ENCODE measurements around the gene RAB41.
"Not testable (repeated sequence)": the region's sequence is repeated elsewhere in the genome, so short reads cannot be mapped to it uniquely, and the experiment has no call there.

The RAB41 gene

GRCh38 chrX:70281951-70282350, at the start of gene RAB41:
RAB41 (plus strand) TSS chrX:70282172; CDS start chrX:70282218, 46 bp downstream.
- Mint-ChIP-seq H3K9me3 (no peaks in the 10 kb centered on the region), H3K36me3 (ENCODE audit: low read depth) (peaks cover 12% of the 10 kb centered on the region), H3K4me1 (ENCODE audit: low read depth) (no peaks in the 10 kb centered on the region), H3K27me3 (ENCODE audit: low read depth) (no peaks in the 10 kb centered on the region), H3K4me3 (no peak within 1 kb of the TSS), H3K27ac (no peak within 1 kb of the TSS)
- no peak for DNase-seq (ENCODE audit: low spot score)

DNA sequence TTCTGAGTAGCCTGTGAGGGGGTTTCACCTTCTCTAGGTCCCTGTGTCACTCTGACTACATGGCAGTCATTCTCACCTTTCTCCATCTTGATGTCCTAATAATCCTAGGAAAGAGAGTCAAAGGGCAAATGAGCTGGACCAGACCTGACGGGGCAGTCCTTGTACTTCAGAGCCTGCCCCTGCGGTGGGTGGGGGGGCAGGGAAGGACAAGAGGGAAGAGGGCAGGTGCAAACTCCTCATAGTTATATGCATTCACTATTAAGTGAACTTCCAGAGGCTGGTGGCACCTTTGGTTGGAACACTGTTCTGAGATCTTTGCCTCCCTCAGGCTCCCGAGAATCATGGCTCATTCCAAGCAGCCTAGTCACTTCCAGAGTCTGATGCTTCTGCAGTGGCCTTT, 47.6 kb upstream of the RAB41 start, which contains the start of gene AWAT1:
Gene AWAT1, plus strand, starts transcription at position 301 of the 400 bp plus-strand sequence. Its CDS starts 41 bp downstream, at position 342.
- H3K27me3 Mint-ChIP-seq (ENCODE audit: low read depth): no peaks in the 10 kb centered on the region
- H3K4me1 Mint-ChIP-seq (ENCODE audit: low read depth): peaks cover 3% of the 10 kb centered on the region
- no peak within 1 kb of the TSS for H3K27ac Mint-ChIP-seq
- H3K36me3 Mint-ChIP-seq (ENCODE audit: low read depth): no peaks in the 10 kb centered on the region
- no peaks in the 10 kb centered on the region for H3K9me3 Mint-ChIP-seq
- no peak for DNase-seq (ENCODE audit: low spot score)
- H3K4me3 Mint-ChIP-seq: no peak within 1 kb of the TSS

DNA sequence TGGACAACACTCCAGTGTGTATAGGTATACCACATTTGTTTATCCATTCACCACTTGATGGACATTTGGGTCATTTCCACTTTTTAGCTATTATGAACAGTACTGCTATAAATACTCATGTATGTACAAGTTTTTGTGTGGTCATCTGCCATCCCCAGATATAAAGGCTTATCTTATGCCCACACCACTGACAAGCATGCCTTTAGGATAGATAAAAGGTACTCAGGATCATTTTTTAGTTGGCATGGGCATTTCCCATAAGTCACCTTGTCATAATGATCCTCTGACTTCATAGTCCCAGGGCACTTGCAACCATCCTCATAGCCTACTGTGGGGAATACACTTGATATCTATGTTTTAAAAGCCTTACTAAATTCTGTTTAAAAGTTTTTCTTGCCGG, 41.2 kb upstream of the RAB41 start:
- H3K27me3 Mint-ChIP-seq (ENCODE audit: low read depth): no peaks in the 10 kb centered on the region
- H3K27ac Mint-ChIP-seq: no peak overlapping the region
- no peak for DNase-seq (ENCODE audit: low spot score)
- no peaks in the 10 kb centered on the region for H3K9me3 Mint-ChIP-seq
- no peaks in the 10 kb centered on the region for H3K36me3 Mint-ChIP-seq (ENCODE audit: low read depth)
- no peak overlapping the region for H3K4me3 Mint-ChIP-seq
- H3K4me1 Mint-ChIP-seq (ENCODE audit: low read depth): no peaks in the 10 kb centered on the region

DNA sequence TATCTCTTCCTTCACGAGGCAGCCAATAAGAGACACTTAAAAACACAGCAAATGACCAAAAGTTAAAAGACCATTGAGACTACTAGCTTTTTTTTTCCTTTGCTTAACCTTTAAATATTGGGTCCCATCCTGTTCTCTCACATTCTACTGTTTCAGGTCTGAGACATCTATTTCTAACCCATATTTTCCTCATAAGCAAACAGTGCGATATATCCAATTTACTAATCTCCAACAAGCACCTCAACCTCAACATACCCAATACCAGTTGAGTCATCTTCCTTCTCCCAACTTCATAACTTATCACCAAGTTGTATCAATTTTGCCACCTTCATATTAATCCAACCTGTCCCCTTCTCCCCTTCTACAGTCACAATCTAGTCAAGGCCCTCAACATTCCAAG, 40.5 kb upstream of the RAB41 start:
- Mint-ChIP-seq H3K9me3 (no peaks in the 10 kb centered on the region), H3K27ac (no peak overlapping the region), H3K36me3 (ENCODE audit: low read depth) (no peaks in the 10 kb centered on the region), H3K27me3 (ENCODE audit: low read depth) (no peaks in the 10 kb centered on the region), H3K4me1 (ENCODE audit: low read depth) (no peaks in the 10 kb centered on the region), H3K4me3 (no peak overlapping the region)
- DNase-seq (ENCODE audit: low spot score): no peak

DNA sequence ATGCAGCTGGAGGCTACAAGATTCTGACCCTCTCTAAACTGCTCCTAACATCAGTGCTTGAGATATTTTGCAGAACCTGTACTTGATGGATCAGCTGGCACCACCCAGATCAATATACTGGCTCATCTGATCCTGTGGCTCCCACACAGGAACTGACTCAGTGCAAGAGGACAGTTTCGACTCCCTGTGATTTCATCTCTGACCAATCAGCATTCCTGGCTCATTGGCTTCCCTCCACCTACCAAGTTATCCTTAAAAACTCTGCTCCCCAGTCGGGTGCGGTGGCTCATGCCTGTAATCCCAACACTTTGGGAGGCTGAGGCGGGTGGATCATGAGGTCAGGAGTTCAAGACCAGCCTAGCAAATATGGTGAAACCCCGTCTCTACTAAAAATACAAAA, 38.4 kb upstream of the RAB41 start:
- not testable (repeated sequence) for DNase-seq (ENCODE audit: low spot score); H3K4me3 Mint-ChIP-seq; H3K27ac Mint-ChIP-seq; H3K27me3 Mint-ChIP-seq (ENCODE audit: low read depth); H3K9me3 Mint-ChIP-seq; H3K4me1 Mint-ChIP-seq (ENCODE audit: low read depth); H3K36me3 Mint-ChIP-seq (ENCODE audit: low read depth)

- no peak for DNase-seq (ENCODE audit: low spot score)
- Mint-ChIP-seq H3K27me3 (ENCODE audit: low read depth) (no peaks in the 10 kb centered on the region), H3K27ac (no peak overlapping the region), H3K4me1 (ENCODE audit: low read depth) (no peaks in the 10 kb centered on the region), H3K4me3 (no peak overlapping the region), H3K36me3 (ENCODE audit: low read depth) (no peaks in the 10 kb centered on the region), H3K9me3 (no peaks in the 10 kb centered on the region)
Measured at GRCh38 chrX:70244881-70245280, 37.1 kb upstream of the RAB41 start.

DNA sequence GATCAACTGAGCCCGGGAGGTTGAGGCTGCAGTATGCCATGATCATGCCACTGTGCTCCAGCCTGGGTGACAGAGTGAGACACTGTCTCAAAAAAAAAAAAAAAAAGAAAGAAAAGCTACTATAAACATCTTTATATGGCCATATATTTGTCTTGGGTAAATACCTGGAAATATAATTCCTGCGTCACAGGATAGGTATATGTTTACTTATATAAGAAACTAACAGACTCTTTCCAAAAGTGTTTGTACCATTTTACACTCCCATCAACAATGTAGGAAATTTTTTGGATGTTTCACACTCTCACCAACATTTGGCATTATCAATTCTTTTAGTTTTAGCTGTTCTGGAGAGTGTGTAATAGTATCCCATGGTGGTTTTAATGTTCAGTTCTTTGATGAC, 34.7 kb upstream of the RAB41 start:
- Mint-ChIP-seq H3K9me3 (no peaks in the 10 kb centered on the region), H3K27ac (no peak overlapping the region), H3K4me1 (ENCODE audit: low read depth) (no peaks in the 10 kb centered on the region), H3K27me3 (ENCODE audit: low read depth) (no peaks in the 10 kb centered on the region), H3K36me3 (ENCODE audit: low read depth) (no peaks in the 10 kb centered on the region), H3K4me3 (no peak overlapping the region)
- no peak for DNase-seq (ENCODE audit: low spot score)

GRCh38 chrX:70252491-70252890, 29.5 kb upstream of the RAB41 start:
- no peaks in the 10 kb centered on the region for H3K9me3 Mint-ChIP-seq
- no peak overlapping the region for H3K27ac Mint-ChIP-seq
- H3K36me3 Mint-ChIP-seq (ENCODE audit: low read depth): peaks cover 1% of the 10 kb centered on the region
- DNase-seq (ENCODE audit: low spot score): no peak
- no peaks in the 10 kb centered on the region for H3K27me3 Mint-ChIP-seq (ENCODE audit: low read depth)
- H3K4me3 Mint-ChIP-seq: no peak overlapping the region
- H3K4me1 Mint-ChIP-seq (ENCODE audit: low read depth): peaks cover 3% of the 10 kb centered on the region

DNA sequence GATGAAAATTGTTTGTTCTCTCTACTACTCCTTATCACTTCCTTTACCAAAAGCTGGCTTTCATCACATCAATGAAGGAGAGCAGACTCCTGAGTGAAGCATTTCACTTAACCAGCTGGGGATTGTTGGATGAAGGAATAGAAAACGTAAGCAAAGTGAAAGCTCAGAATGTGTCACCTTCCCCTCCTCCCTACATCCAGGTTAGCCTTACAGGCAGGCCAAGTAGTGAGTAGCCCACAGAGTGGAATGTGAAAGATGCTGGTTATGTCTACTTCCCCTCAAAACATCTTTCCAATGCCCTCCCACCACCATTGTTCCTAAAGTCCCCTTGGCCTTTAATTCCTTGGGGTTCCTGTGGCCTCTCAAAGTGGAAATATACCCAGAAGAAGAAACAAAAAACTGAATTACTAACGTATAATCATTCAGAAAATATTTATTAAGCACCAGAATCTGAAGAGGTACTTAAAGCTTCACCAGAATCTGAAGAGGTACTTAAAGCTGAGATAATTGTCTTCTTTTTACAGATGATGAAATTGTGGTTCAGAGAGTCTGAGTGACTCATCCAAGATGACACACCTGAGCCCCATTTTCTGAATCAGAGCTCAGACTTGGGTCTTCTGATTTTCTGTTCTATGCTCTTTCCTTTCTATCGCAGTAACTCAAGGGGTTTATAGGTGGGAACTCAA, 28.5 kb upstream of the RAB41 start:
- H3K27ac Mint-ChIP-seq: no peak overlapping the region
- H3K36me3 Mint-ChIP-seq (ENCODE audit: low read depth): peaks cover 1% of the 10 kb centered on the region
- peaks cover 3% of the 10 kb centered on the region for H3K4me1 Mint-ChIP-seq (ENCODE audit: low read depth)
- no peaks in the 10 kb centered on the region for H3K9me3 Mint-ChIP-seq
- no peak overlapping the region for H3K4me3 Mint-ChIP-seq
- no peaks in the 10 kb centered on the region for H3K27me3 Mint-ChIP-seq (ENCODE audit: low read depth)
- DNase-seq (ENCODE audit: low spot score): no peak

DNA sequence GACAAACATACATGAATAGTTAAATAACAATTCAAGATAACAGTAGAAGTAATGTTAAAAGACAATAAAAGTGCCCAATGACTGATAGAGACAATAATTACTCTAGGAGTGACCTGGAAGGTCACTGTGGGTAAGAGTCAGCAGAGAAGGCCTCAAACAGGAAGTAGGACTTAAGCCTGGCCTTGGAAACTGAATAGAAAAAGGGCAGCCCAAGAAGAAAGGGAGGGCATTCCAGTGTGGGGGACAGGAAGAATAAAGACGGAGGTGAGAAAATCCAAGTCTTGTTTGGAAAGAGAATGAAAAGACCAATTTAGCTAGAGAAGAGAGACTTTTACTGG, 27.9 kb upstream of the RAB41 start:
- DNase-seq (ENCODE audit: low spot score): no peak
- Mint-ChIP-seq H3K9me3 (no peaks in the 10 kb centered on the region), H3K36me3 (ENCODE audit: low read depth) (peaks cover 1% of the 10 kb centered on the region), H3K4me1 (ENCODE audit: low read depth) (peaks cover 3% of the 10 kb centered on the region), H3K4me3 (no peak overlapping the region), H3K27me3 (ENCODE audit: low read depth) (no peaks in the 10 kb centered on the region), H3K27ac (no peak overlapping the region)

GRCh38 chrX:70254909-70255308, 27.1 kb upstream of the RAB41 start:
- H3K9me3 Mint-ChIP-seq: no peaks in the 10 kb centered on the region
- H3K4me3 Mint-ChIP-seq: no peak overlapping the region
- H3K27ac Mint-ChIP-seq: no peak overlapping the region
- H3K4me1 Mint-ChIP-seq (ENCODE audit: low read depth): peaks cover 3% of the 10 kb centered on the region
- no peaks in the 10 kb centered on the region for H3K27me3 Mint-ChIP-seq (ENCODE audit: low read depth)
- peaks cover 1% of the 10 kb centered on the region for H3K36me3 Mint-ChIP-seq (ENCODE audit: low read depth)
- no peak for DNase-seq (ENCODE audit: low spot score)

DNA sequence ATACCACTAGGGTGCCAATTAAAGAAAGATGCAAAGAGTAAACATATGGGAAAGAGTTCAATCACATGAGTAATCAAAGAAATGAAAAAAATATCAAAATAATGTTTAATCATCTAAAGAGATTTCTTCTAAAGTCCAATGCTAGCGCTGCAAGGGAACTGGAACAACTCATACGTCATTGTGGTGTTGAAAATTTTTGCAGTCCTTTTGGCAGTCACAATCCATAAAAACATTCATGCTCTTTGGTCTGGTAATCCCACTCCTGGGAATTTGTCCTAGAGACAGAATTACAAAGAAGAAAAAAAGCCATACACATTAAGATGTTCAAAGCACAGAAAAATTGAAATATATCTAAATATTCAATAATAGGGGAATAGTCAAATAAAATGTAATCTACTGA, 26.5 kb upstream of the RAB41 start:
- Mint-ChIP-seq H3K27ac (no peak overlapping the region), H3K36me3 (ENCODE audit: low read depth) (peaks cover 1% of the 10 kb centered on the region), H3K4me3 (no peak overlapping the region), H3K4me1 (ENCODE audit: low read depth) (peaks cover 3% of the 10 kb centered on the region), H3K27me3 (ENCODE audit: low read depth) (no peaks in the 10 kb centered on the region), H3K9me3 (no peaks in the 10 kb centered on the region)
- DNase-seq (ENCODE audit: low spot score): no peak

DNA sequence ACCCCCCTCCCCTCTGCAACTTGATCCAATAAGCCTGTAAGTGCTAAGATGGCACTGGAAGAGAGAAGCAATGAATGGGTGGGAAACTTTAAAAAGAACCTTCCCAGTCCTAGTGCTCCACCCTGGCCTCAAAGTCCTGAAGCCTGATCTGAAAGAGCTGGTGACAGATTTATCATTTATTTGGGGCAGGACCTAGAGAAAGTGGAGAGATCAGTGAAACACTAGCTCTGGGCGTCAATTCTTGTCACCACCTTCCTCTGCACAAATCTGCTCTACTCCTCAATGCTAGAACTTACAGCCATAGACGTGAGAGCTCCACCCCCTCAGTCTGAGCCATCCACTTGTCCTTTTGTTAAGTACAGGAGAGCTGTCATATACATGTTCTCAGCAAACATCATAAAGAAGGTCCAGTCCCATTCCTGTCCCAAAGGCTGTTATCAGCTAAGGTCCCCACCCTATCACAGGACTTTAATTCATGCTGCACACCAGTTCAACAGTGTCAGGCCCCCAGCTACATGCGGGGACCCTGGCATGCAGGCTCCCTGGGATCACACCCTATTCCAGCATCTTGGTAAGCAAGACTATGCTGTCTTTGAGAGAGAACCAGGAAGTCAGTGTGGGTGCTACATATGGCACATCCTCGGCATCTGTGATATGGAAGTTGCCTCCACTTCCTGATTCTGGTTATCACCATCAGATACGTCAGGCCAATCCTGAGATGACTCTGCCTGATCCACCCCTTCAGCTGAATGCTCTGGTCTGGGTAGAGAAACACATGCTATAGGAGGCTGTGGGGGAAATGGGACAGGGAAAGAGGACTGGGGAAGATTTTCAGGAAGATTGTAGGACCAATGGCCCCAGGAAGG, 24.3 kb upstream of the RAB41 start:
- Mint-ChIP-seq H3K9me3 (no peaks in the 10 kb centered on the region), H3K36me3 (ENCODE audit: low read depth) (peaks cover 1% of the 10 kb centered on the region), H3K4me3 (no peak overlapping the region), H3K4me1 (ENCODE audit: low read depth) (peaks cover 3% of the 10 kb centered on the region), H3K27ac (no peak overlapping the region), H3K27me3 (ENCODE audit: low read depth) (no peaks in the 10 kb centered on the region)
- DNase-seq (ENCODE audit: low spot score): no peak

DNA sequence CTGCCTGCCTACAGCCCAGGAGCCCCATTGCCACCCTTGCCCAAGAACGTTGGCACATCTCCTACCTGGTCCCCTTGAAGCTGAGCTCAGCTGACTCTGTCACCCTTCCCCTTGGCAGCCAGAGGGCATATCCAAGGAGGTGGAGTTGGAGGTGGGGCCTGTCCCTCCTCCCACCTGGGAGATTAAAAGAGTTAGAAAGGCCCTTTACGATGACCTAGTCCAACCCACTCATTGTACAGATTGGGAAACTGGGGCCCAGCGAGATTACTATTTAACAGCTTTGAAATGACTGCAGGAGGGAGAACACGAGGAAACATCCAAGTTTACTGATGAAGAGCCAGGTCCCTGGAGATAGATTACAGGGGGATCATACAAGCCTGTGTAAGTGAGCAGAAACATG, 21.9 kb upstream of the RAB41 start, which contains the start of gene P2RY4:
Gene P2RY4, minus strand, starts transcription at position 101 of the 400 bp plus-strand sequence. CDS start 580 bp downstream, outside the sequence.
- no peaks in the 10 kb centered on the region for H3K9me3 Mint-ChIP-seq

More for the DNA sequence above, 21.9 kb upstream of the RAB41 start, which contains the start of gene P2RY4:
- DNase-seq (ENCODE audit: low spot score): no peak
- Mint-ChIP-seq H3K27ac (no peak within 1 kb of the TSS), H3K4me1 (ENCODE audit: low read depth) (no peaks in the 10 kb centered on the region), H3K4me3 (no peak within 1 kb of the TSS), H3K27me3 (ENCODE audit: low read depth) (no peaks in the 10 kb centered on the region), H3K36me3 (ENCODE audit: low read depth) (peaks cover 1% of the 10 kb centered on the region)

All from T-helper 2 cell treated with Interferon-gamma antibody and Interleukin-4, amounts not matched to agents 5 μg/mL and 100 μg/mL, for 36 hours (primary cell).